DOHH2 (cell line): Measurements from ENCODE around the gene TLE3.

Experiments used
- H3F3A ChIP-seq: fragments of 200-600 bp; sonication (generic), shearing (Covaris generic); 2 replicates; pipeline ENCODE4 v1.6.0; 2016; ENCODE audit warnings: antibody characterized with exemption, mild to moderate bottlenecking; ENCODE audit not compliant: control insufficient read depth, insufficient read depth
- H3K27ac ChIP-seq: fragments of 200-600 bp; sonication (generic); 2 replicates; pipeline ENCODE4 v1.5.1; 2014; ENCODE audit warnings: low read depth, mild to moderate bottlenecking, low read length, moderate library complexity
- H3K27me3 ChIP-seq: fragments of 200-600 bp; sonication (generic); 2 replicates; pipeline ENCODE4 v1.6.1; 2014; ENCODE audit warnings: mild to moderate bottlenecking, low read length, mixed read lengths; ENCODE audit not compliant: control insufficient read depth
- H3K36me3 ChIP-seq: fragments of 200-600 bp; sonication (generic); 2 replicates; pipeline ENCODE4 v1.6.1; 2014; ENCODE audit warnings: mild to moderate bottlenecking, low read length, moderate library complexity, mixed read lengths; ENCODE audit not compliant: control insufficient read depth
- H3K4me1 ChIP-seq: fragments of 200-600 bp; sonication (generic); 2 replicates; pipeline ENCODE4 v1.6.1; 2014; ENCODE audit warnings: mild to moderate bottlenecking, low read length, mixed read lengths; ENCODE audit not compliant: control insufficient read depth
- H3K4me2 ChIP-seq: fragments of 200-600 bp; sonication (generic); 2 replicates; pipeline ENCODE4 v1.6.0; 2014; ENCODE audit warnings: mild to moderate bottlenecking, low read length, moderate library complexity
- H3K4me3 ChIP-seq: fragments of 200-600 bp; sonication (generic); 2 replicates; pipeline ENCODE4 v1.5.1; 2014; ENCODE audit warnings: mild to moderate bottlenecking, low read length, mixed read lengths
- H3K79me2 ChIP-seq: fragments of 200-600 bp; sonication (generic); 2 replicates; pipeline ENCODE4 v1.6.1; 2014; ENCODE audit warnings: mild to moderate bottlenecking, low read length, mixed read lengths; ENCODE audit not compliant: control insufficient read depth
- H3K9me2 ChIP-seq: fragments of 200-600 bp; sonication (generic); replicated peaks from 2 replicates; pipeline ENCODE4 v1.6.1; 2014; ENCODE audit warnings: mild to moderate bottlenecking, low read length, mixed read lengths; ENCODE audit not compliant: control insufficient read depth
- H3K9me3 ChIP-seq: fragments of 200-600 bp; sonication (generic); 2 replicates; pipeline ENCODE4 v1.6.1; 2014; ENCODE audit warnings: antibody characterized with exemption, low read length, mixed read lengths; ENCODE audit not compliant: control insufficient read depth, insufficient read depth
- H4K20me1 ChIP-seq: fragments of 200-600 bp; sonication (generic); 2 replicates; pipeline ENCODE4 v1.6.0; 2014; ENCODE audit warnings: low read depth, mild to moderate bottlenecking, antibody characterized with exemption, low read length, moderate library complexity; ENCODE audit not compliant: control insufficient read depth, insufficient read depth
- CTCF ChIP-seq: fragments of 200-600 bp; sonication (generic); IDR thresholded peaks from one replicate; pipeline ENCODE4 v1.5.1; 2014; ENCODE audit warnings: antibody characterized with exemption, mild to moderate bottlenecking, low read depth, low read length; ENCODE audit not compliant: poor library complexity, severe bottlenecking
- EZH2phosphoT487 ChIP-seq: fragments of 200-600 bp; sonication (generic); IDR thresholded peaks from 2 replicates; pipeline ENCODE4 v1.6.1; 2017; ENCODE audit warnings: borderline replicate concordance, mild to moderate bottlenecking, antibody characterized with exemption, low read length, moderate library complexity, mixed read lengths

The TLE3 gene

GRCh38 chr15:70133296-70133695 lies 35.6 kb upstream of the TLE3 start:
- no peak for TF ChIP-seq CTCF
- TF ChIP-seq EZH2phosphoT487: no peak
- H3K27me3 ChIP-seq: peaks cover 14% of the 10 kb centered on the region
- no peaks in the 10 kb centered on the region for H4K20me1 ChIP-seq

GRCh38 chr15:70132571-70132970 lies 34.9 kb upstream of the TLE3 start:
- Histone ChIP-seq H3K9me3 (no peaks in the 10 kb centered on the region), H3K27ac (no peak overlapping the region), H3K9me2 (no peaks in the 10 kb centered on the region), H3K4me1 (no peaks in the 10 kb centered on the region), H3K79me2 (no peaks in the 10 kb centered on the region), H3F3A (no peaks in the 10 kb centered on the region), H4K20me1 (no peaks in the 10 kb centered on the region), H3K27me3 (peaks cover 18% of the 10 kb centered on the region), H3K36me3 (no peaks in the 10 kb centered on the region), H3K4me2 (no peak overlapping the region), H3K4me3 (no peak overlapping the region)
- TF ChIP-seq CTCF (no peak), EZH2phosphoT487 (no peak)

More at GRCh38 chr15:70133296-70133695, 35.6 kb upstream of the TLE3 start:
- no peak overlapping the region for H3K4me3 ChIP-seq
- no peaks in the 10 kb centered on the region for H3K9me3 ChIP-seq
- no peaks in the 10 kb centered on the region for H3K79me2 ChIP-seq
- no peaks in the 10 kb centered on the region for H3F3A ChIP-seq
- no peaks in the 10 kb centered on the region for H3K36me3 ChIP-seq
- no peak overlapping the region for H3K27ac ChIP-seq
- H3K9me2 ChIP-seq: no peaks in the 10 kb centered on the region
- no peak overlapping the region for H3K4me2 ChIP-seq
- no peaks in the 10 kb centered on the region for H3K4me1 ChIP-seq

- no peak for TF ChIP-seq CTCF
- TF ChIP-seq EZH2phosphoT487: no peak
- Histone ChIP-seq H3K4me1 (no peaks in the 10 kb centered on the region), H4K20me1 (no peaks in the 10 kb centered on the region), H3K9me3 (no peaks in the 10 kb centered on the region), H3K9me2 (no peaks in the 10 kb centered on the region), H3K27ac (no peak overlapping the region), H3K36me3 (no peaks in the 10 kb centered on the region), H3K79me2 (no peaks in the 10 kb centered on the region), H3K27me3 (peaks cover 23% of the 10 kb centered on the region), H3K4me3 (no peak overlapping the region), H3K4me2 (no peak overlapping the region), H3F3A (no peaks in the 10 kb centered on the region)
These were observed 34.4 kb upstream of the TLE3 start for GRCh38 chr15:70132139-70132538.

GRCh38 chr15:70128414-70129140 lies 30.9 kb upstream of the TLE3 start:
- no peak overlapping the region for H3K27ac ChIP-seq
- no peak overlapping the region for H3K4me3 ChIP-seq
- H4K20me1 ChIP-seq: no peaks in the 10 kb centered on the region
- peaks cover 49% of the 10 kb centered on the region for H3K27me3 ChIP-seq
- no peaks in the 10 kb centered on the region for H3K9me2 ChIP-seq
- H3K9me3 ChIP-seq: no peaks in the 10 kb centered on the region
- no peak overlapping the region for H3K4me2 ChIP-seq
- no peaks in the 10 kb centered on the region for H3K79me2 ChIP-seq
- TF ChIP-seq EZH2phosphoT487 (no peak), CTCF (no peak)
- H3K36me3 ChIP-seq: no peaks in the 10 kb centered on the region
- H3K4me1 ChIP-seq: no peaks in the 10 kb centered on the region
- H3F3A ChIP-seq: no peaks in the 10 kb centered on the region
